CMK (cell line): ENCODE data around the gene RFTN1.

Experiments used
- DNase-seq: peaks from one replicate; pipeline ENCODE4 v3.0.0-alpha.2; 2010; ENCODE audit warnings: low read depth

RFTN1 gene

GRCh38 chr3:16432714-16433113 lies 80.8 kb downstream of the RFTN1 start:
- DNase-seq: no peak

GRCh38 chr3:16430717-16431630 lies 82.5 kb downstream of the RFTN1 start:
- DNase-seq: no peak

- no peak for DNase-seq
Measured at GRCh38 chr3:16429086-16429485, 84.4 kb downstream of the RFTN1 start.

GRCh38 chr3:16428612-16429011 lies 84.9 kb downstream of the RFTN1 start:
- no peak for DNase-seq

- DNase-seq: no peak
Measured at GRCh38 chr3:16427103-16427965, 86.2 kb downstream of the RFTN1 start.

DNA sequence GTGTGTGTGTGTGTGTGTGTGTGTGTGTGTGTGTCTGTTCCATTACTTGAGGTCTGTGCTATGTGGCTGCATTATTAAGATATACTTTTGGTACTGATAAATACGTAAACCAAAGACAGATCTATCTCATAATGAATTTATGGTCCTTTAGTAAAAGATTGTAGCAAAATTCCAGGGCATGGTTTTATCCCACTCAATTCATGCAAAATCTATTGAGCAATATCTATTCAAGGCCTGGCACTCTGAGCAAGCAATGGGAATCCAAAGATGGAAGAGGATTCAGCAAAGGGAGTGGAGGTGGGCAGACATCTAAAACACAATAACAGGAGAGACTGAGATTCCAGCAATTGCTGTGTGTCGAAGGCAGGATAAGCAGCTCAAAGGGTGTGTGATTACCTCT lies 86.8 kb downstream of the RFTN1 start:
- no peak for DNase-seq

- DNase-seq: no peak
Measured at GRCh38 chr3:16426029-16426400, 87.5 kb downstream of the RFTN1 start.

DNA sequence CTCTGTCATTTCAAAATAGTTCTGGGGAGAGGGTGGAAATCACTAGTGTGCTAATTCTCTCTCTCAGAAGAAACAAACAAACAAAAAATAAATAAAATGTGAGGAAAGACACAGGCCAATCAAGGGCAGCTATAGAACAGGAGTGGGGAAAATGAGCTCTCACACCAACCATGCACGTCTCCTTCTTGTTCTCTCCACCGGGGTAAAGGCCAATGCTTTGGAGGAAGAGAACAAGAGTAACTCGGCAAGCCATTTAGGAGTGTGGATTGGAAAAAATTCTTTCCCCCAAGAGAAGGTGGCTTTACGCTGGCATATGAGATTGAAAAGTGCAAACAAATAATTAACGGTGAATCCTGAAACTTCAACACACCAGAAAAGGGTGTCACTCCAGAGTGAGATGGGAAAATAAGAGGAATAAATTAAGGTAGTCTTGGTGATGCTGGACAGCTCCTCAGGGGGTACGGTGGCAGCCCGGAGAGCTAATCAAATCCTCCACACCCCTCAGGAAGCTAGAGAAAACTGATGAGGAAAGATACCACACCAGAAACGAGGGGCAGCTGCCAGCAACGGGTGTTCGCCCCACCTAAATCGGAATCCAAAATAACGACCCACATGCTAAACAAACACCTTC lies 88.0 kb downstream of the RFTN1 start:
- DNase-seq: no peak

- no peak for DNase-seq
Measured at GRCh38 chr3:16423947-16424673, 89.4 kb downstream of the RFTN1 start.

GRCh38 chr3:16423298-16423697 lies 90.2 kb downstream of the RFTN1 start:
- DNase-seq: no peak

GRCh38 chr3:16419640-16420241 lies 93.8 kb downstream of the RFTN1 start:
- no peak for DNase-seq

DNA sequence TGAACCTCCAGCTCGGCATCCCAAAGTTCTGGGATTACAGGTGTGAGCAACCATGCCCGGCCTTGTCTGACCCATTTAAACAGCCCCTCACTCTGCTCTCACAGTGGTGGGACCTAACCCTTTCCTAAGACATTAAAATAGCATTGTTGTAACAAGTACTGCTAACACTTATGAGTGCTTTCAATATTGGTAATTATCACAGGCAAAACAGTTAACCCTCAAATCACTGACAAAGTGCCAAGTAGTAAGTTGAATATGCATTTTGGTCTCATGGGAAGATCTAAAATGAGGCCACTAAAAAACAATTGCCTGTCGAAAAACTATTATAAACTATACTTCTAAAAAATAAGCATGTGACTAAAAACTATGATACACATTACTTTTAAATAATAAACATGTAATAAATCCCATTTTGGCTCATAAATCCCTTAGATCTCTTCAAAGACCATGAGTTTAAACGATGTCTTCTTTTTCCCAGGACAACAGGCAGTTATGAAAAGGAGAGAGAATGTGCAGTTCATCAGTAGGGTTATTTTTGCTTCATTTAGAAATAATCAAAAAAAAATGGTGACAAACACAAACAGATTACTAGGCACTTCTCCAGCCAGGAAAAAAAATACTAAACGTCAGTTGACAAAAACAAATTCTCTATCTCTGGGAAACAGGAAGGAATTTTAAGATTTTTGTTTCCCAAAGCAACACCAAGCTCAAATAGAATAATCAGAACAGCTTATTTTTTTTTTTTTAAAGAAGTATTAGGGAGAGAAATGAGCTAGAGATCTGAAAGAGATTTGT lies 95.4 kb downstream of the RFTN1 start:
- no peak for DNase-seq

DNA sequence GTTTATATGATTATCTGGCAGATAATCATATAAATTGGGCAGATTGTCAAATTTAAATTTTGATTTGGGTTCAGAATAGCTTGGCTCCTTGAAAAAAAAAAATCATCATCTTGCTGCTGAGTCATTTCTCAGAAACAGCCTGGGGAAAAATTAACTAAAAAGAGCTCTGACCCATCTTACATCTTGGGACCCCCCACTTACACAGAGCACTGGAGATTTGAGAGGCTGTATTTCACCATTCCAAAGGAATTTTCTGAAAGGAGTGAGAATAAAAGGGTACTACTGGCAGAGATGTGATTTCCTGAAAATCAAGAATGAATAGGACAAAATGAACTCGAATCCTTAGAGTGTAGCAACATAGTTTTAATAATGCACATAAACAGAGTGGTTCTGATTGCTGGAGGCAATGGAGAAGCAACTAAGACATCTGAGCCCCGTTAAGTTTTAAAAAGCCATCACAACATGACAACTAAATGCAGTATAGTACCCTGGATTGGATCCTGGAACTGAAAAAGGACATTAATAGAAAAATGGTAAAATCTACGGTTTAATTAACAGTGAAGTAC lies 97.5 kb downstream of the RFTN1 start:
- no peak for DNase-seq

DNA sequence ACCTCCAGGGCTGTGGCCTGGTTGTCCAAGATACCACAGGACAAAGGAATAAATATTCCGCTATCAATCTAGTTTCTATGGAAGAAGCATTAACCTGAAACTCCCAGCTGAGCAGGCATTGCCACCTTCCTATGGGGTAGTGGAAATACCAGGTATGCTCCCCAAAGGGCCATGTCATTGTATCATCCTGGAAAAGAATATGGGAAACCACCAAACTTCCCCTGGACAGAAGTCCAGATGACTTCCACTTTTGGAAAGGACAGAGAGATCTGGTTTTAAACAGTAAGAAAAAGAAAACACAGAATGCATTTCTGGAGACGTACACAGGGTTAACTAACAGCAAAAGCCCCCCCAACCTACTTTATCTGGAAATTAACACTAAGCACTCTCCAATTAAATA lies 100.2 kb downstream of the RFTN1 start:
- no peak for DNase-seq

- no peak for DNase-seq
Measured at GRCh38 chr3:16412192-16412800, 101.2 kb downstream of the RFTN1 start.

DNA sequence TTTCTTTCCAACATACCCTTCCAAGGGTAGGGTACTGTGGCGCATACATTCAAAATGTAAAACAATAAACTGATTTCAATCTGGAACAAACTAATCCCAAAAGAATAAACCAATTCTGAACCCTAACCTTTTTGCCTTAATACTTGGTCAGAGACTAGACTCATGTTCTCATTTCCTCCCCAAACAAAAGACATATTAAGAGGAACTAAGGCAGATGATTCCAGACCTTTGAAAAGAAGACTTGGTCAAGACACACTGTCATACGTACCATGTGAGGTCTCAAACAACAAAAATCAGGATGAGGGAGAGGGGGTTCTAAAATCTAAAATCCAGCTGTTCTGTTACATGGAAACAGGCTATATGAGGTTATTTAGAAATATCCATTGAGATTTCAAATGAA lies 102.1 kb downstream of the RFTN1 start:
- no peak for DNase-seq

- DNase-seq: no peak
Measured at GRCh38 chr3:16410659-16411058, 102.8 kb downstream of the RFTN1 start.

GRCh38 chr3:16409032-16409431 lies 104.5 kb downstream of the RFTN1 start:
- DNase-seq: no peak

- no peak for DNase-seq
Measured at GRCh38 chr3:16407366-16407765, 106.1 kb downstream of the RFTN1 start.

- DNase-seq: no peak
Measured at GRCh38 chr3:16406579-16406978, 106.9 kb downstream of the RFTN1 start.
